ENCODE data around the gene CD200R1L. TPM values are rescaled to one million over a fixed set of nuclear protein-coding genes. Genes with fewer than 3 reads are reported as not detected.

CD200R1L gene
- total and polyA plus RNA-seq, 9 of the 15 experiments (the other 6 are each of a cell fraction or from before 2014, with no cell fraction given), result not detected

GRCh38 chr3:112875561-112875960 lies 28.9 kb upstream of the CD200R1L start (continued):
- no peak for TF ChIP-seq NR1H2 (CRISPR knock-in tag; IDR thresholded peaks at IDR 0.05)
- TF ChIP-seq ZBTB9 (CRISPR knock-in tag; IDR thresholded peaks at IDR 0.05), result no peak
- no peak for TF ChIP-seq ZNF395 (CRISPR knock-in tag; IDR thresholded peaks at IDR 0.05)
- no peak for TF ChIP-seq NCOA6 (IDR thresholded peaks at IDR 0.05)
- TF ChIP-seq ZNF124 (CRISPR knock-in tag; IDR thresholded peaks at IDR 0.05), result no peak
- no peak for TF ChIP-seq GABPB1 (CRISPR knock-in tag; IDR thresholded peaks at IDR 0.05)

GRCh38 chr3:112874725-112875124 lies 28.1 kb upstream of the CD200R1L start:
- Histone ChIP-seq H3K9ac (ENCODE audit: insufficient read depth in 1 of 2, low read depth in 2 of 2, low read length in 2 of 2) (no peak overlapping the region), H3K36me3 (ENCODE audit: control insufficient read depth, insufficient read depth, low read length) (no peaks in the 10 kb centered on the region), H3K4me1 (replicated peaks in 1 of 2; ENCODE audit: control insufficient read depth in 2 of 2, insufficient read depth in 2 of 2, low read length in 2 of 2) (no peaks in the 10 kb centered on the region), H3K4me2 (ENCODE audit: insufficient read depth, low read length) (no peak overlapping the region), H3K9me3 (replicated peaks; ENCODE audit: control insufficient read depth, insufficient read depth, low read depth, low read length) (0 out of 2 replicates have a peak, but pooled peaks cover 1% of the 10 kb centered on the region), H2AFZ (ENCODE audit: low read depth, low read length) (no peak overlapping the region), H3K27me3 (ENCODE audit: control insufficient read depth in 2 of 2, insufficient read depth in 2 of 2, low read length in 2 of 2) (no peaks in the 10 kb centered on the region), H3K79me2 (ENCODE audit: control insufficient read depth, insufficient read depth, low read length) (no peaks in the 10 kb centered on the region), H4K20me1 (replicated peaks; ENCODE audit: control insufficient read depth, insufficient read depth, low read length) (no peaks in the 10 kb centered on the region), H3K9me1 (ENCODE audit: control insufficient read depth, insufficient read depth, low read length) (no peaks in the 10 kb centered on the region), H3K4me3 (no peak overlapping the region), H3K27ac (ENCODE audit: extremely low read depth, low read depth, low read length) (no peak overlapping the region)
- intact Hi-C loops (cut with micrococcal nuclease) (no loop called here), in situ Hi-C loops (cut with MboI) (no loop called here)
- ChIA-PET POLR2A (no interaction called here), CTCF (ENCODE audit: low intra/inter-chr PET ratio) (no interaction called here)
- ATAC-seq, result no peak
- no peak for DNase-seq (ENCODE audit: extremely low read depth in 1 of 4, low spot score in 3 of 4)
- no peak for FAIRE-seq
- no TSS peak for BruUV-seq (replicated peaks)
- TF ChIP-seq LARP7 (IDR thresholded peaks at IDR 0.05) (no peak), ZC3H4 (CRISPR knock-in tag; IDR thresholded peaks at IDR 0.05; ENCODE audit: borderline replicate concordance) (no peak), CEBPB (tag; IDR thresholded peaks at IDR 0.05) (no peak)
